ENCODE measurements around the gene EYS.

DNA sequence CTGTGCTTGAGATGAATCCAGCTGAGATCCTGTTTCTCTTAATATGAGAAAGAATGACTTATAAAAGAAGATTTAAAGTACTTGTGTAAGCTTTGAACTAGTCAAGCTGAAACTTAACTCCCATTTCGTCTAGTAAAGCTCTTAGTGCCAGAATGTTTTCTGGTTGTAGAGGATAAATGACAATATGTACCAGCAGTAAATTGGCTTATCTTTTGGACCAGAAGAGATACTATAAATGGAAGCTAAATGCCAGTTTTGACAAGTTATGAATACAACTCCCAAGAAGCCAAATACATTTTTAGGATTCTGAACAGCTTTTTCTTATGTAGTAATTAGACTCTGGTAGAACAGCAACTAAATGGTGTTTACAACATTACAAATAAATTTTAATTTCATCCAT lies 608.7 kb downstream of the EYS start:
- TF ChIP-seq, protein P1, sequence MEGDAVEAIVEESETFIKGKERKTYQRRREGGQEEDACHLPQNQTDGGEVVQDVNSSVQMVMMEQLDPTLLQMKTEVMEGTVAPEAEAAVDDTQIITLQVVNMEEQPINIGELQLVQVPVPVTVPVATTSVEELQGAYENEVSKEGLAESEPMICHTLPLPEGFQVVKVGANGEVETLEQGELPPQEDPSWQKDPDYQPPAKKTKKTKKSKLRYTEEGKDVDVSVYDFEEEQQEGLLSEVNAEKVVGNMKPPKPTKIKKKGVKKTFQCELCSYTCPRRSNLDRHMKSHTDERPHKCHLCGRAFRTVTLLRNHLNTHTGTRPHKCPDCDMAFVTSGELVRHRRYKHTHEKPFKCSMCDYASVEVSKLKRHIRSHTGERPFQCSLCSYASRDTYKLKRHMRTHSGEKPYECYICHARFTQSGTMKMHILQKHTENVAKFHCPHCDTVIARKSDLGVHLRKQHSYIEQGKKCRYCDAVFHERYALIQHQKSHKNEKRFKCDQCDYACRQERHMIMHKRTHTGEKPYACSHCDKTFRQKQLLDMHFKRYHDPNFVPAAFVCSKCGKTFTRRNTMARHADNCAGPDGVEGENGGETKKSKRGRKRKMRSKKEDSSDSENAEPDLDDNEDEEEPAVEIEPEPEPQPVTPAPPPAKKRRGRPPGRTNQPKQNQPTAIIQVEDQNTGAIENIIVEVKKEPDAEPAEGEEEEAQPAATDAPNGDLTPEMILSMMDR (IDR thresholded peaks at IDR 0.05; ENCODE audit: low read depth, low read length), result no peak
- no peak for TF ChIP-seq POLR2A (IDR thresholded peaks at IDR 0.05; ENCODE audit: extremely low read depth, insufficient read length)
- TF ChIP-seq, protein P2, sequence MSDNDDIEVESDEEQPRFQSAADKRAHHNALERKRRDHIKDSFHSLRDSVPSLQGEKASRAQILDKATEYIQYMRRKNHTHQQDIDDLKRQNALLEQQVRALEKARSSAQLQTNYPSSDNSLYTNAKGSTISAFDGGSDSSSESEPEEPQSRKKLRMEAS (IDR thresholded peaks at IDR 0.05; ENCODE audit: low read depth, low read length), result no peak
- TF ChIP-seq MYC (IDR thresholded peaks at IDR 0.05; ENCODE audit: low read depth, low read length), result no peak
